Neuronal stem cell (in vitro differentiated cells): Measurements from ENCODE around the gene MYB.

Experiments
- DNase-seq: peaks from one replicate; pipeline ENCODE4 v3.0.0-alpha.2; 2013; ENCODE audit warnings: low spot score
- H2AFZ ChIP-seq: one replicate; pipeline ENCODE4 v1.6.1; 2013; ENCODE audit warnings: mild to moderate bottlenecking, low read length, inconsistent platforms
- H2AK5ac ChIP-seq: 2 replicates; pipeline ENCODE4 v1.6.1; 2013; ENCODE audit warnings: low read depth, mild to moderate bottlenecking, inconsistent platforms, low read length, moderate library complexity, mixed read lengths
- H2BK120ac ChIP-seq: 2 replicates; pipeline ENCODE4 v1.6.1; 2013; ENCODE audit warnings: low read depth, mild to moderate bottlenecking, inconsistent platforms, low read length, moderate library complexity, mixed read lengths
- H2BK12ac ChIP-seq: one replicate; pipeline ENCODE4 v1.6.1; 2013; ENCODE audit warnings: low read length, inconsistent platforms
- H2BK15ac ChIP-seq: 2 replicates; pipeline ENCODE4 v1.6.1; 2013; ENCODE audit warnings: mild to moderate bottlenecking, low read length, inconsistent platforms, mixed read lengths
- H2BK5ac ChIP-seq: one replicate; pipeline ENCODE4 v1.6.1; 2013; ENCODE audit warnings: inconsistent platforms, mild to moderate bottlenecking, low read length, moderate library complexity
- H3K14ac ChIP-seq: one replicate; pipeline ENCODE4 v1.6.1; 2013; ENCODE audit warnings: low read length, inconsistent platforms
- H3K18ac ChIP-seq: 2 replicates; pipeline ENCODE4 v1.6.1; 2013; ENCODE audit warnings: low read length, inconsistent platforms
- H3K23ac ChIP-seq: 2 replicates; pipeline ENCODE4 v1.6.1; 2013; ENCODE audit warnings: low read depth, mild to moderate bottlenecking, mixed read lengths, low read length, inconsistent platforms; ENCODE audit not compliant: poor library complexity
- H3K27ac ChIP-seq: replicated peaks from 3 replicates; pipeline ENCODE4 v1.5.1; 2013; ENCODE audit warnings: low read length, inconsistent platforms
- H3K27me3 ChIP-seq, 3 experiments: 2 replicates each; pipeline ENCODE4 v1.6.1; 2013; ENCODE audit warnings: low read length in 3 of 3, mild to moderate bottlenecking in 2 of 3, inconsistent platforms in 1 of 3, low read depth in 1 of 3, mixed read lengths in 1 of 3, moderate library complexity in 1 of 3; ENCODE audit not compliant: control insufficient read depth in 3 of 3, insufficient read depth in 3 of 3
- H3K36me3 ChIP-seq, 2 donors: replicated peaks in 1 of 2; 2 replicates each; pipeline ENCODE4 v1.6.1; 2013; ENCODE audit warnings: low read length in 2 of 2; ENCODE audit not compliant: control insufficient read depth in 2 of 2, insufficient read depth in 2 of 2
- H3K4ac ChIP-seq: 2 replicates; pipeline ENCODE4 v1.6.1; 2013; ENCODE audit warnings: inconsistent platforms, mild to moderate bottlenecking, low read length, moderate library complexity
- H3K4me1 ChIP-seq, 2 donors: 1 replicate in 1 of 2; 2 replicates in 1 of 2; pipeline ENCODE4 v1.6.1; 2013; ENCODE audit warnings: low read length in 2 of 2, low read depth in 1 of 2; ENCODE audit not compliant: control insufficient read depth in 2 of 2, insufficient read depth in 1 of 2
- H3K4me2 ChIP-seq: one replicate; pipeline ENCODE4 v1.6.1; 2013; ENCODE audit warnings: mild to moderate bottlenecking, low read length, inconsistent platforms; ENCODE audit not compliant: insufficient read depth, poor library complexity, severe bottlenecking
- H3K4me3 ChIP-seq, 2 donors: 2 replicates each; pipeline ENCODE4 v1.5.1; 2013; ENCODE audit warnings: low read length in 2 of 2, mild to moderate bottlenecking in 2 of 2, inconsistent platforms in 1 of 2, moderate library complexity in 1 of 2
- H3K79me1 ChIP-seq: one replicate; pipeline ENCODE4 v1.6.1; 2013; ENCODE audit warnings: low read depth, mild to moderate bottlenecking, inconsistent platforms, low read length, moderate library complexity
- H3K9ac ChIP-seq: one replicate; pipeline ENCODE4 v1.6.1; 2013; ENCODE audit warnings: mild to moderate bottlenecking, low read depth, low read length, inconsistent platforms; ENCODE audit not compliant: poor library complexity
- H3K9me3 ChIP-seq, 2 donors: replicated peaks in 1 of 2; 2 replicates each; pipeline versions ENCODE3 to v1.6.1; 2013; ENCODE audit warnings: low read length in 2 of 2, mild to moderate bottlenecking in 2 of 2, inconsistent platforms in 1 of 2, low read depth in 1 of 2, mixed read lengths in 1 of 2, moderate library complexity in 1 of 2; ENCODE audit not compliant: control insufficient read depth in 2 of 2, insufficient read depth in 1 of 2
- H4K8ac ChIP-seq: one replicate; pipeline ENCODE4 v1.6.1; 2013; ENCODE audit warnings: low read depth, mild to moderate bottlenecking, inconsistent platforms, low read length, moderate library complexity
- H4K91ac ChIP-seq: one replicate; pipeline ENCODE4 v1.6.1; 2013; ENCODE audit warnings: low read length, low read depth, mild to moderate bottlenecking, inconsistent platforms; ENCODE audit not compliant: poor library complexity
- WGBS, 2 donors: extraction: QIAGEN DNeasy Blood & Tissue Kit; methylation state at CpG; one replicate each; pipeline ENCODE4 v1.1.7; 2013; ENCODE audit warnings: missing lambda C conversion rate in 2 of 2, mixed read lengths in 1 of 2; ENCODE audit not compliant: insufficient read length in 2 of 2, insufficient replicate concordance in 1 of 2; ENCODE audit errors: extremely low coverage in 2 of 2; 5-methylcytosine and 5-hydroxymethylcytosine counted together

Gene MYB

GRCh38 chr6:135158397-135158796, 22.7 kb upstream of the MYB start:
- Histone ChIP-seq H2AFZ (no peak overlapping the region), H3K14ac (no peak overlapping the region), H3K4ac (no peak overlapping the region), H3K36me3 (no peaks in the 10 kb centered on the region), H4K91ac (no peak overlapping the region), H3K4me3 (no peak overlapping the region), H4K8ac (no peak overlapping the region), H3K27ac (no peak overlapping the region), H3K9me3 (no peaks in the 10 kb centered on the region), H3K4me2 (no peak overlapping the region), H3K79me1 (no peaks in the 10 kb centered on the region), H2BK15ac (no peak overlapping the region), H2BK120ac (no peak overlapping the region), H2BK12ac (no peak overlapping the region), H3K23ac (no peak overlapping the region), H3K27me3 (no peaks in the 10 kb centered on the region), H3K4me1 (peaks cover 0 to 1% of the 10 kb centered on the region in 2 donors), H3K9ac (no peak overlapping the region), H2AK5ac (no peak overlapping the region), H3K18ac (no peak overlapping the region), H2BK5ac (no peak overlapping the region)
- no peak for DNase-seq
- WGBS, 2 donors, result no CpG with 5 or more reads among the region's 4 CpGs

- H3K9ac ChIP-seq, result no peak overlapping the region
- H2BK120ac ChIP-seq, result no peak overlapping the region
- no peak overlapping the region for H3K4me2 ChIP-seq
- no peaks in the 10 kb centered on the region for H3K79me1 ChIP-seq
- H3K14ac ChIP-seq, result no peak overlapping the region
- no peak for DNase-seq
- no peak overlapping the region for H4K91ac ChIP-seq
- WGBS, 2 donors, result no CpG with 5 or more reads among the region's 3 CpGs
- H3K18ac ChIP-seq, result no peak overlapping the region
- no peaks in the 10 kb centered on the region for H3K27me3 ChIP-seq
- H3K27ac ChIP-seq, result no peak overlapping the region
- peaks cover 0 to 1% of the 10 kb centered on the region in 2 donors for H3K4me1 ChIP-seq
- no peak overlapping the region for H3K4me3 ChIP-seq
- H3K4ac ChIP-seq, result no peak overlapping the region
- H2BK5ac ChIP-seq, result no peak overlapping the region
- H3K23ac ChIP-seq, result no peak overlapping the region
- H4K8ac ChIP-seq, result no peak overlapping the region
- H2BK15ac ChIP-seq, result no peak overlapping the region
- H2BK12ac ChIP-seq, result no peak overlapping the region
- no peak overlapping the region for H2AK5ac ChIP-seq
- H2AFZ ChIP-seq, result no peak overlapping the region
- H3K36me3 ChIP-seq, result no peaks in the 10 kb centered on the region
- H3K9me3 ChIP-seq, result no peaks in the 10 kb centered on the region
These were observed 21.6 kb upstream of the MYB start for GRCh38 chr6:135159531-135159930.

DNA sequence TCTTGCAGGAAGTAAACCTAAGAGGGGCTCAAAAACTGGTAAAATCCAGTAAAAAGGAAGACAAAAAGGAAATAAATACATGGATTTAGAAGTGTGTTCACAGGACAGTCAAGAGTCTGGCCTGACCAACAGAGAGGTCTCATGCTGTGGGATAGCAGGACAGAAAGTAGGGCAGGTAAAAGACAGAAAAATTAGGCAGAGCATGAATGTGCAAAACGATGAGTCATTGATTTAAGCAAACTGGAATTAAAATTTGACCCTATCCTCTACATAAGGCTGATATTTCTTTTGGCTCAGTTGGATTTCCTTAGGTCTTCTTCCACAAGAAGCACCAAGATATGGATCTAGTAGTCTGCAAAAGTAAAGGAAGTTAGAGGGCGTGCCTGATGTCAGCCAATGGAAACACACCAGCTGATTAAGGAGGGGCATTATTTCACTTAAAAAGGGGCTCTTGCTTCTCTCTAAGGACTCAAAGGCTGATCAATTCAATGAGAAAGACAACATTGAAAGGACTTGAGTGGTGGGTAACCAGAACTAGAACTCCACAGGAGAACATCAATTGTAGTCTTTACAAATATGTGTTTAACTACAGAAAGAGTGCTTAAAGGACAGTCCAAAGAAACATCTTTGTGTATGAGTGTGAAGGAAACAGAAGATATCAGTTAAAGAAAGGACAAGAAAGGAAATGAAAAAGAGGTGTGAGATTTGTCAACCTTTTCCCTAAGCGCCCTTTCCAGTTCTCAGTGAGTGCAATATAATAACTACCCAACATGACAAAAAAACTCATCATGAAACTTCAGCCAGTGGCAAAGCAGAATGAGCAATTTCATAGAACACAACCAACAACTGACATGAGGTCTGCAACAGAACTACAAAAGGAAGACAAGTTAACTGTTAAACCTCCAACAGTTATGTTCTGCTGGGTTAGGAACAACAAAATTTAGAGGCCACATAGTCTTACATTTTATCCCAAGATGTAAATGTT, 19.4 kb upstream of the MYB start:
- Histone ChIP-seq H3K9me3 (no peaks in the 10 kb centered on the region), H3K79me1 (no peaks in the 10 kb centered on the region), H3K36me3 (no peaks in the 10 kb centered on the region), H2BK5ac (no peak overlapping the region), H3K4me3 (no peak overlapping the region), H2BK12ac (no peak overlapping the region), H2BK15ac (no peak overlapping the region), H3K4me2 (no peak overlapping the region), H3K14ac (no peak overlapping the region), H3K27me3 (no peaks in the 10 kb centered on the region), H3K27ac (no peak overlapping the region), H3K18ac (no peak overlapping the region), H2BK120ac (no peak overlapping the region), H2AFZ (no peak overlapping the region), H3K4ac (no peak overlapping the region), H3K9ac (no peak overlapping the region), H3K23ac (no peak overlapping the region), H4K8ac (no peak overlapping the region), H4K91ac (no peak overlapping the region), H3K4me1 (no peaks in the 10 kb centered on the region), H2AK5ac (no peak overlapping the region)
- no peak for DNase-seq
- WGBS, 2 donors, result no CpG with 5 or more reads among the region's 3 CpGs

GRCh38 chr6:135162678-135163439, 18.2 kb upstream of the MYB start:
- Histone ChIP-seq H3K9ac (no peak overlapping the region), H3K79me1 (no peaks in the 10 kb centered on the region), H3K9me3 (no peaks in the 10 kb centered on the region), H2BK12ac (no peak overlapping the region), H3K4me2 (no peak overlapping the region), H2BK5ac (no peak overlapping the region), H3K4ac (no peak overlapping the region), H2AK5ac (no peak overlapping the region), H2AFZ (no peak overlapping the region), H3K4me1 (no peaks in the 10 kb centered on the region), H3K14ac (no peak overlapping the region), H3K27me3 (no peaks in the 10 kb centered on the region), H3K18ac (no peak overlapping the region), H3K4me3 (no peak overlapping the region), H3K27ac (no peak overlapping the region), H2BK120ac (no peak overlapping the region), H2BK15ac (no peak overlapping the region), H3K23ac (no peak overlapping the region), H4K8ac (no peak overlapping the region), H4K91ac (no peak overlapping the region), H3K36me3 (no peaks in the 10 kb centered on the region)
- no CpG with 5 or more reads among the region's 10 CpGs for WGBS, 2 donors
- DNase-seq, result peak; percentile 55
